HG03521 (cell line): ENCODE results near the gene MYO1B.

Experiments
- ATAC-seq: cut with Tn5 transposase; IDR thresholded peaks from one replicate; pipeline ENCODE4 v1.9.1; 2021; ENCODE audit warnings: mild to moderate bottlenecking, moderate library complexity; ENCODE audit not compliant: unreplicated experiment

MYO1B gene

DNA sequence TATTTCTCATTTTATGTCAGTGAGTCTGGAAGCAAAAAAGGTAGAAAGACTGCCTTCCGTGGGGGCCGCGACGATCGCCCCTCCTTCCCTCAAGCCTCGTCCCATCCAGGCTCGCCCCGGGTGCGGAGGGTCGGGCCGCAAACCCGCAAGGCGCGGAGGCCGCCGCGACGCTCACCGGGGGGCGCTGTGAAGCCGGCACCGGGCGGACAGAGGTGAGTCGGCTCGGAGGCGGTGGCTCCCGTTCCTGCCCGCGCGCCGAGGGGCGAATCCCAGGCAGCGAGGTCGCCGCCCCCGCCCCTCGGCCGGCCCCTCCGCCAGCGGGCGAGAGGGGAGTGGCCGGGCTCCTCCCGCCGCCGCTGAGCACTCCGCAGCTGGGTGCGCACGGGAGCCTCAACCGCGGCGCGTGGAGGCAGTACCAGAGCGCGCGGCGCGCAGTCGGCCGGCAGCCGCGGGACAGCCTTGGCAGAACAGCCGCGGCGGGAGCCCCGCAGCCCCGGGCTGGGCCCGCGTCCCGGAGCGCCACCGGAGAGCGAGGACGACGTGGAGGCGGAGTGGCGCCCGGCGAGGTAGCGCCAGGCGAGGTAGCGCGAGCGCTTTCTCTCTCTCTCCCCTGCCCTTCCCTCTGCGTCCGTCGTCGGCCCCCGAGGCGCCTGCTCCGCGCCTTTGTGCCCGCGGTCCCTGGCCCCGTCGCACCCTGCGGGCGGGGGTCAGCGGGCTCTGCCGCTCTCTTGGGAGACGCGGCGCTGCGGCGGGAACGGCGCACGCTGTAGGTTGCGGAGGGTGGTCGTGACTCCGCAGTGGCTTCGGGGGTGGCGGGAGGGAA is at the start of gene MYO1B:
MYO1B (plus strand) TSS at position 359 of the 823 bp plus-strand sequence. CDS start 31,492 bp downstream, outside the sequence.
- ATAC-seq: peak; percentile 66

DNA sequence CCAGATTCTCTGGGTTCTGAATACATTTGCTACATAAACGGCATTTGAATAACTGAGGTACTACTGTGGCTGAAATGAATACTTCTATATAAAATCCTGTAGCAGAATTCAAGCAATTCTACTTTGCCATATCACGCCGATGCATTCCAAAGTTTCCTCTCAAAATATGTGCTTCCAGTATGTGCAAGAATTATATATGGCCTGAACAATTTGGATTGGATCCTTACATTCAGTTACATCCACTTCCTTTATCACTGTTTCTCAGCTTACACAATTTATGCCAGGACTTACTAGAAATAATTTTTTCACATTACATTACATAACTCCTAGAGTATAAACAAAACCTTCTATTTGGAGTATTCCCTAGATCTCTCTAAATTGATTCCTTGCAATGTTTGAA is 48.1 kb upstream of the MYO1B start:
- no peak for ATAC-seq

DNA sequence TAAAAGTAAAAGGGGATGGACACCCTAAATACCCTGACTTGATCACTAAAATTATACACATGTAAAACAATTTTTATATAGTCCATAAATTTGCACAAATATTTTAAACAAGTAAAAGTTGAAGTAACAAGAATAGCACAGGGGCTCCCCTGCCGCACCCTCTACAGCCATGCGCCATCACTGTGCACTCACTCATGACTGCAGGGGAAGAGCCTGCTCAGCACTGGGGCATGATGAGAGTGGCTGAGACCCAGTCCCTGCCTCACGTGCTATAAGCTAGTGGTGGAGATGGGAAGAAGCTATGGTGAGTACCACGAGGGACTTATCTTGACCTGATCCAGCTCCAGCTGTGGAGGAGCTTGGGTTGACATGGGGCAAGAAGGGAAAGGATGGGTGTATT is 46.9 kb upstream of the MYO1B start:
- no peak for ATAC-seq

DNA sequence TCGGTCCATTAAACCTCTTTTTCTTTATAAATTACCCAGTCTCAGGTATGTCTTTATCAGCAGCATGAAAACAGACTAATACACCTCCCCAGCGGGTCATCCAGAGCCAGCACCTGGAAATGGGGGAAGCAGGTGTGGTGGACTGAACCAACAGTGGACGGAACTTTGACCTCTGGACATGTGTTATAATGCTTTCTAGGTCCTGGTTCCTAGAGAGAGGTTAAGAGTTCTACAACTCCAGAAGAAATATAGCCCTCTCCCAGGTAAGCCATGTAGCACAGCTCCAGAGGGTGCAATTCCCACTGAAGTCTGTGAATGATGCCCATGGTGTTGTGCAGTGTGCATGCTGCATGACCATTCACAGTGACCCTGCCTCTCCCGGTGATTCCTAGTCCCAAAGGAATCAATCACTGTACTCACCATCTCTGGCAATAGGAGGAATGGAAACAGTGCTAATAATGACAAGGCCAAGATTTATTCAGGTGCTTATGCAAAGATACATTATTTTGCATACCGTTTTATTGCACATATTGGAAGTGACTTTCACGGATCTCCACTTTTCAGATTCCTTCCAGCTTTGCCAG is 45.2 kb upstream of the MYO1B start:
- no peak for ATAC-seq

DNA sequence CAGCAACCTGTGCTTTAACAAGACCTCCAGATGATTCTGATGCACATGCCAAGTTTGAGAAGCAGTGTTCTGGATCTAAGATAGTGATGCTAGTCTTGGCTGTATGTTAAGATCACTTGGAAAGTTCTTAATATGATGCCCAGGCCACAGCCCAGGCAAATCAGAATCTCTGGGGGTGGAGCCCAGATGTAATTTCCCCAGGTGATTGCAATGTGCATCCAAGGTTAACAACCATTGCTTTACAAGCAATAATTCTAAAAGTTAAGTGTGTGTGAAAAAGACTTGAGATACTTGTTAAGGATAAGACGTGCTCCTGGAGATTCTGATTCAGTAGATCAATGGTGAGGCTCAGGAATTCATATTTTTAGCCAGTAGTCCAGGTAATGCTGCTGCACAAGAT is 44.3 kb upstream of the MYO1B start:
- ATAC-seq: no peak

DNA sequence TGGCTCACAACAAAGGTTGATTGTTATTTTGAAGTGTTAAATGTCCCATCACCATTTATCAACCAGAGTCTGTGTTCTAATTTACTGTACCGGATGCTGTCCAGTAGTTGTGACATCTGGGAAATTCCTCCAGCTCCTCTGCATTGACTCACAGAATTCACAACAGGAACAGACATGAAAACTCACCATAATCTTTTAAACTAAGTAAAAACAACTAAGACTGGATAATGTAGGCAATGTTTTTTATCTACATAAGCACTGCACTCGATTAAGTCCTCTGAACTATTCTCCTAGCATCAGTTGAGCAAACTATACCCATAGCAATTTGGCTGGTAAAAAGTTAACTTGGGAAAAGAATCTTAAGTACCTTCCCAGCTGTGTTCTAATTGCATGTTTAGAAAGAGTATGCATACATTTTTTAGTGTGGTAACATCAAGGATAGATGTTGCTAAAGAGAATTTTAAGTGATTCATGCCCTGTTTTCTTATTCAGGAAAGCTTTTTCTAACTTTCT is 42.9 kb upstream of the MYO1B start:
- no peak for ATAC-seq

DNA sequence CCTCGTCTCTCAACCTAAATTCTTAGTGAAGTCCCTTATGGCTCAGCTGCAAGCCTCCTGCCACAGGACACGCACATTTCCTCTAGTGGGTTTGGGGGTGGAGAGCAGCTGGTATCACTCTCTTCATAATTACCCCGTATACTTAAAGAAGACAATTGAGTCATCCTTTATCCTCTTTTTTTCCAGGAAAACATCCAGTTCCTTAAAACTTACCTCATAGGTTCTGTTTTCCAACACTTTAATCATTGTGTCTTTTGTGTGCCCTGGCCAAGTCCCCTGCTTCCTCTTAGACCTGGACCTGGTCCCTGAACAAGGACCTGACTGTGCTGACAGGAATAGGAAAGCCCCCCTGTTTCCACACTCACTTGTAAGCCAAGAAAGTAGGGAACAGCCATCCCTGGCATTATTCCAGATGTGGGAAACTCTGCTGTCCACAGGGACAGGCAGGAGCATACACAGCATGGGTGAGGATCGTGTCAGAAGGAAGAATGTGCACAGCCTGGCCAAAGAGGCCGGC is 42.3 kb upstream of the MYO1B start:
- no peak for ATAC-seq

DNA sequence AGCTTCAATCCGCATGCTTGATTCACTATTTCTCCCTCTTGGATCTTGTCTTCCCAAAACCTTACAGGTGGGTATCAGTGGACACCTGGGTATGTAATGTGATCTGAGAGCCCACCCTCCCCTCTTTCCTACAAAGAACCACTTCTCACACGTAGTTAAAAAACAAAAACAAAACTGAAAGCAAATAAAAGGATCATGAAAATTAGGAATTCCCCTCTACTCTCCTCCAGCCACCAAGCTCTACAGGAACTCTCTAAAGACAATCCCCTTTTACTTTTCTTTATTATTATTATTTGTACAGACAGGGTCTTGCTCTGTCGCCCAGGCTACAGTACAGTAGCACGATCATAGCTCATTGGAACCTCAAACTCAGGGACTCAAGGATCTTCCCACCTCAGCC is 40.8 kb upstream of the MYO1B start:
- no peak for ATAC-seq

DNA sequence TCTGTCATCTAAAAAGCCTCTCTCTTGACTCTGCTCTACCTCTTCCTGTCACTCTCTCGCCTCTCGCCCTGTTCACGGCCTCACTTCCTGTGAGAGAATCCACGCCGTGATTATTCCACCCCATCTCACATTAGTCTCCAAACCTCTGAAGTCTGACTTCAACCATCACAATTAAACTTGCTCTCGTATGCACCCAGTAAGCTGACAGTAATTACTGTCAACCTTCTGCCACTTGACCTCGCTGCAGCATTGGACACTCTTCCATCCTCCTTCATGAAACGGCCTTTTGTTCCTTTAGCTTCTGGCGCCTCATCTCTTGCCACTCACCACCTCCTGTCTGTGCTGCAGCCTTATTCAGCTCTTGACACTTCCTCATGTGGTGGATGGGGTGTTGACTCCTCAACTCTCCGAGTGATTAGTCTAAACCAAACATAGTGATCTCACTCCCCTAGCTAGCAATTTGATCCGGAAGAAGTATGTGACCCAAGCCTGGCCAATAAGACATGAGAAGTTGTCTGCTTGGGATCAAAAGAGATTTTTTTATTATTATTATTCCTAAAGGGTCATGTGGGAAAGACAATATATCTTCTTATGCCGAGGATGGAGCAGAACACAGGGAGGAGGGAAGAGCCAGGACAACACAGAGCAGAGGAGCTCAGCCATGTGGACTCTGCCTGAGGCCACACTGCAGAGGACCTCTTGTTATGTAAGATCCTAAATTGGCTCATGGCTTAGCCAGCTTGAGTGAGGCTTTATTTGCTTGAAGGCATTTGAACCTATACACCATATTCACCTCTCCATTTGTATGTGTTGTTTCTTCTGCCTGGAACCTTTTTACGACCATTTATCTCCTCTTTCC is 38.4 kb upstream of the MYO1B start:
- ATAC-seq: no peak

DNA sequence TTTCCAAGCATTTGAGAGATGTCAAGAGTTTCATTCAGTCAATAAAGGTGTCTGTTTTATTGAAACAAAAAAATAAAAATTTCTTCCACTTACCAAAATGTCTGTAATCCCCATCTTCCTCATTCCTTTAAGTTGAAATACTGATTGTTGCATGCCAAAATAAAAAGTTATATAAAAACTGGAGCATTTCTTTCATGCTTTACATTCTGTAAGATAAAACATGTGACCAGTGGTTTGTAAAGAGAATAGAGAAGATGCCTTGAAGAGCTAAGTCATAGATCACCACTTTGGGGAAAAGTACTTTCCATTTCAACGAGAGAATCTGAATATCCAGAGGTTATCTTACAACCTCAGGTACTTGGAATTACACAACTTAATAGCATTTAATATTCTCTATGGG is 35.9 kb upstream of the MYO1B start:
- ATAC-seq: no peak

DNA sequence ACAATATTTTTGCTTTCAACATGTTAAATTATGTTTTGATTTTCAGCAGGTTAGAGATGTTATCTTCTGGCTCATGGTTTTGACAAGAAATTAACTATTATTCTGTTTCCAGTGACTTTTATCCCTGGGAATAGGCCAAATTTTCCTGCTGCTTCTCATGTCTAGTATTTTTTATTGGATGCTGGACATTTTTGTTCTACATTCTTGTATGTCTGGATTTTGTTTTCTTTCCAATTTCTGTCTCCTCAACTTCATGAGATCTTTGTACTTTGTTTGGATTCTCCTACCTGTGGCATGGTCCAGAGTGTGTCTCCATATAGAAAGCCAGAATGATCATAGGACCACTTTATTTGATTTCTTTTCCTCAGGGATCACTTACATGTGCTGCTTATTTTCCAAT is 33.1 kb upstream of the MYO1B start:
- no peak for ATAC-seq

DNA sequence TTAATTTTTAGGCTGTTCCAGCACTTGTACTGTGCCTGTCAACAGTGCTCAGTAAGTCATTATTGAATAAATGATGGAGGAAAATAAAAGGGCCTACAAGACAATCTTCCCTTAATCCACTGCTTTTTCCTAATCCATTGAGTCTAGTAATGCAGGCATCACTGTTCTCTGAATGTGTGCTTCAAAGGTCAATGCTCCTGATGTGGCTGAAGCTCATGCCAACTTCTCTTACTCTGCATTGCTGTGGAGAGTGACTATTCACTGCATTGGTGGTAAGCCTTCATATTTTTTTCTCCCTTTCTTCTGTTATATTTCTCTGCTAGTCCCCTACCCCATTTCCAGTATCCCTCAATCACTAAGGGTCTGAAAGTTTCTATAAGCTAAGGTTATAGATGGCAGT is 31.9 kb upstream of the MYO1B start:
- no peak for ATAC-seq

DNA sequence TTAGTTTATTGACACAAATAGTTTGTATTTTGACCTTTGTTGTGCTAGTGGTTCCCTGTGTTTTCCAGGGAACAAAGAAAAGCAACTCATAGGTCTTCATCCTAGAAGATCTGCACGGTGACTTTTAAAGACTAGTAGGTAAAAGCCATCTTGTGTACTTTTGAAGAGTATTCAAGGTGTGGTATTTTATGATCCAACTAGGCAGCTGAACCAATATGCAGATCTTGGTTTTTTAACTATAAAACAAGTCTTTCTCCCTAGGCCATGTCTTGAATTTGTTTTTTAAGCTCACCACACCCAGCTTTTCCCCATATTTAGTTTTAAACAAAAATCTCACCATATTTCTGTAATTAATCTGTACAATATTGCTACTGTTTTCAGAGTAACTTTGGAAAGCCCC is 30.0 kb upstream of the MYO1B start:
- ATAC-seq: no peak

DNA sequence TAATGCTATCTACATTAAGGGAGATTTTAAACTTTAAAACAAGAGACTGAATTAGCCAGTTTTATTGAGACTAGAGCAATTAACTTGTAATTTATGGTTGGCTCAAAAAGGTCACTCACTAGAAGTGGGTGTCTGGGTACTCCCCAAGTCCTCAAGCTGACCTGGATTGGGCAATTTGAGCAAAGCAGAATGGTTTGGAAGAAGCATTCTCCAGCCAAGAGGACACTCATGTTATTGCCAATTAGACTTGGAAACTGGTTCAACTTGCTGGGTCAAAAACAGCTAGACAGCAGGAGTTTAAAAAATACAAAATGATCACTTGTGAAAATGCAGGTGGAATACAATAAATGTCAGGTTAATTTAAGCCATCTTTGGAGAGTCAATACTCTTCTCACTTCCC is 29.5 kb upstream of the MYO1B start:
- no peak for ATAC-seq

DNA sequence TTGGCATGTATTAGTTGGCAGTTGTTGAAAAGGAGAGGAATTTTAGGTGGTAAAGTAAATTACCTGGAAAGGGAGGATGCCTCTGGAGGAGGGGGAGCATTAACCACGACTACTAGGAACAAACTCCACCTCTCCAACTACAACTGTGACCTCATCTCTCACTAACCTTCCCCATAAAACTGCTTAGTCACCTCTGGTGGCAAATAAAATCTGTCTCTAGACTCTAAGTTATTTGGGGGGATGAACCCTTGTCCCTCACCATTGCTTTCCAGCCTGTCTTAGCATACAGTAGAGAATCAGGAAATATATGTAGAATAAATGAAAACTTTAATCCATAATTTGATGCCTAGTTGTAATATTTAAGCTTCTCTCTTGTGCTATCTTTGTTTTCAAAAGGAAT is 27.6 kb upstream of the MYO1B start:
- ATAC-seq: no peak

DNA sequence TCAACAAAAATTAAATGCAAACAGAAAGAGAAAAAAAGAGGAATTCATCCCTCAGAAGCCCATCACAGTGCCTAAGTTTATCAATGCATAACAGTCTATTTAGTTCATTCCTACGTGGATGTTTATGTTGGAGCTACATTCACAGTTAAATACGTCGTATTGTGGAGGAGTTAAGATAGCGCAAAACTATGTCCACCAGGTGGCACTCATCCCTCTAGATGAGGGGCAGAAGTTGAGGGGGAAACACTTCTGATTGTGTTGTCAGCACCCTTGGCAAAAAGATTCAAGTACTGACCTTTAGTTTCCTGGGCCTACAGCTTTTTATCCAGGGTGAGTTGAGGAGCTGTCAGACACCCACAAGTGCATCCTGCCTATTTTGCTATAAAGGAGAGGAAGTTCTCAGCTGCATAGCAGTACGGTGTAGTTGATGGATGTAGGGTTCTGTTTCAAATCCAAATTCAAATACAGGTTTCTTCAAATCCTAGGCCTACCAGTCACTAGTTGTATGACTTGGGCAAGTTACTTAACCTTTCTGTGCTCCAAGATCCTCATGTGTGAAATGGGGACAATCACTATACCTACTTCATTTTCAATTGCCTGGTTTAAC is 26.8 kb upstream of the MYO1B start:
- ATAC-seq: peak; percentile 38

DNA sequence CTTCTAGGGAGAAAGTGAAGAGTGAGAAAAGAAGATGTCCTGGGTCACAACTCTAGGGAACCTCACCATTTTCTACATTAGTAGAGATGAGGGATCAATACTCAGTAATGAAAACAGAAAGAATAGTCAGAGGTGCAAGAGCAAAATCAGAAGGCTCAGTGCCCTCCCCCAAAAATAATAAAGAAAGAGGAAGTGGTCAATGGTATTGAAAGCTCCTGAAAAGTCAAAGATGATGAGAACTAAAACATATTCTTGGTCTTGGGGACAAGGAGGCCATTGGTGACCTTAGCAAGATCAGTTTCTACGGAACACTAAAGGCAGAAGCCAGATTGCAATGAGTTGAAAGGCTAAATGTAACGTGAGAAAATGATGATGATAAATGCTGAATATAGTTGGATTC is 24.5 kb upstream of the MYO1B start:
- peak; percentile 45 for ATAC-seq

DNA sequence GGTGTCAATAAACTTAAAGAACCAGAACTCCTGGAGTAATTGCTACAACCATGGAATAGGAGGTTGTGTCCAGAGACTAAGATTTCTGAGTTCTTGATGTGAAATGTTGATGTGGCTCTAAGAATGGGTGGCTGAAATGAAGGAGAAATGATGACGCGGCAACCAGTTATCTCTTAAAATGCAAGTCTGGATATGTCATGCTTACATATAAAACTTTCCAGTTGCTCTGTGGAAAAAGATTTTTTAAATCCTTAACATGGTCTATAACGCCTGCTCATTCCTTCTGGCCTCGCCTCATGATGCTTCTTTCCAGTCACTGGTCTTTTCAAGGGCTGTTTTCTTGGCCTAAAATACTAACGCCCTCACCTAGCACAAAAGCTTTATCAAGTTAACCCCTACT is 23.5 kb upstream of the MYO1B start:
- no peak for ATAC-seq

DNA sequence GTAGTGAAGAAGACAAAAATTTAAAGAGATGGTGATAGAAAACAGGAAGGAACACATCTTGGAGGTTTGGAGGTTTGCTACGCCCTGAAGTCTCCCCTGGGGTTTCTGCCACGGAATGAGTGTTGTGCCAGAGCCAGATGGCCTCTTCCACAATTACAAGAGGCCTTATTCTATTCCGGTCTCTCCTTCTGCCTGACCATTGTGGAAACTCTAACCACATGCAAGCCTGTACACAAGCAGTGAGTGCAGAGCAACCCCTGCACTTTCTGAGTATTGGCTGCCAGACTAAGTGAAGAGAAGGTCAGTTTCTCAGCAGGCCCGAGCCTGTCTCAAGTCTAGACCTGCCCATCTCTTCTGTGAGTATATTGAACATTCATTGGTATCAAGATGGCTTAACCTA is 22.7 kb upstream of the MYO1B start:
- ATAC-seq: peak; percentile 47

DNA sequence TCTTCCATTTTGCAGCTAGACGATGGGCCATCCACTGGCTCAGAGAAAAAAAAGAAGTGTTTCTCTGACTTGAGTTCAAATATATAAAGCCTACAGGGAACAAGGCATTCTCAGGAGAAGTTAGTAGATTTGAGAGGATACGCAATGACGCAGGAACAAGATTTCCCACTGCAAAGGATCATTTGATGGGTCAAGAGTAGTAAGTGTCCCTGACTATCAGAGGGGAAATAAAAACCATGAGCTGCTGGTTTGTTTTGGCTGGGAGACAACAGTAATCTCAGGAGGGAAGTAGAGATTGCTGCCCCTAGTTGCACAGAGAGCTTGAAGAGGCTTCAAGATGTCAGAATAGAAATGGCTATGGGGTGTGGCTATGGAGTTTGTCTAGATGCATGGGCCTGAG is 22.3 kb upstream of the MYO1B start:
- ATAC-seq: no peak

DNA sequence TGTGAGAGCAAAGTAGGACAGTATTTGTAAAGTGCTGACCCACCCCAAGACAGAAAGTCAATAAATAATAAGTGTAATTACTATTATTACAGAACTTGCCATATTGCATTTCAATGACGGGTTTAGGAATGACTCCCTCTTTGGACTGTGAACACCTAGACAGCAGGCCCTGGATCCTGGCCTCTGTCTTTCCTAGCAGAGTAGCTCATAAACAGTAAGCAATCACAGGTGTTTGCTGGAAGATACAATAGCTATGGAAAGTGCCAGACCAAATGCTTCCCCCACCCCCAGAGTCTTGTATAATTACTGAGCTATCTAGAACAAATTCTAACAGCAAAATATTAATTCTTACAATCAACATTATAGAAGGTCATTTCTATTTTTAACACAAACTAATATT is 20.1 kb upstream of the MYO1B start:
- ATAC-seq: no peak
